ENCODE results near the gene WDFY2. TPM values are rescaled to one million over a fixed set of nuclear protein-coding genes. Genes with fewer than 3 reads are reported as not detected.

The WDFY2 gene
- total RNA-seq, 1 experiment from 2014 or later, result 5.6 TPM

GRCh38 chr13:51697855-51698254 is 113.6 kb downstream of the WDFY2 start:
- DNase-seq, result no peak
- Histone ChIP-seq H3K4me3 (ENCODE audit: insufficient read depth, low read depth, low read length) (no peak overlapping the region), H3K27me3 (ENCODE audit: control insufficient read depth, insufficient read depth, low read length) (no peaks in the 10 kb centered on the region), H3K36me3 (replicated peaks; ENCODE audit: control insufficient read depth, insufficient read depth, low read length) (no peaks in the 10 kb centered on the region)

- Histone ChIP-seq H3K4me3 (ENCODE audit: insufficient read depth, low read depth, low read length) (no peak overlapping the region), H3K36me3 (replicated peaks; ENCODE audit: control insufficient read depth, insufficient read depth, low read length) (no peaks in the 10 kb centered on the region), H3K27me3 (ENCODE audit: control insufficient read depth, insufficient read depth, low read length) (no peaks in the 10 kb centered on the region)
- no peak for DNase-seq
Observed at GRCh38 chr13:51698352-51698751, 114.1 kb downstream of the WDFY2 start.

GRCh38 chr13:51704399-51705313 is 120.4 kb downstream of the WDFY2 start:
- Histone ChIP-seq H3K4me3 (ENCODE audit: insufficient read depth, low read depth, low read length) (no peak overlapping the region), H3K36me3 (replicated peaks; ENCODE audit: control insufficient read depth, insufficient read depth, low read length) (peaks cover 2% of the 10 kb centered on the region), H3K27me3 (ENCODE audit: control insufficient read depth, insufficient read depth, low read length) (no peaks in the 10 kb centered on the region)
- DNase-seq, result no peak

GRCh38 chr13:51707461-51707860 is 123.2 kb downstream of the WDFY2 start:
- Histone ChIP-seq H3K27me3 (ENCODE audit: control insufficient read depth, insufficient read depth, low read length) (no peaks in the 10 kb centered on the region), H3K36me3 (replicated peaks; ENCODE audit: control insufficient read depth, insufficient read depth, low read length) (peaks cover 2% of the 10 kb centered on the region), H3K4me3 (ENCODE audit: insufficient read depth, low read depth, low read length) (no peak overlapping the region)
- DNase-seq, result no peak

- no peaks in the 10 kb centered on the region for H3K36me3 ChIP-seq (replicated peaks; ENCODE audit: control insufficient read depth, insufficient read depth, low read length)
- H3K4me3 ChIP-seq (ENCODE audit: insufficient read depth, low read depth, low read length), result no peak overlapping the region
- no peak for DNase-seq
- H3K27me3 ChIP-seq (ENCODE audit: control insufficient read depth, insufficient read depth, low read length), result no peaks in the 10 kb centered on the region
Observed at GRCh38 chr13:51713807-51714206, 129.5 kb downstream of the WDFY2 start.

- DNase-seq, result no peak
- H3K27me3 ChIP-seq (ENCODE audit: control insufficient read depth, insufficient read depth, low read length), result no peaks in the 10 kb centered on the region
- no peak overlapping the region for H3K4me3 ChIP-seq (ENCODE audit: insufficient read depth, low read depth, low read length)
- 0 out of 2 replicates have a peak, but pooled peaks cover 1% of the 10 kb centered on the region for H3K36me3 ChIP-seq (replicated peaks; ENCODE audit: control insufficient read depth, insufficient read depth, low read length)
Observed at GRCh38 chr13:51714663-51715168, 130.5 kb downstream of the WDFY2 start.

- 0 out of 2 replicates have a peak, but pooled peaks cover 1% of the 10 kb centered on the region for H3K36me3 ChIP-seq (replicated peaks; ENCODE audit: control insufficient read depth, insufficient read depth, low read length)
- H3K4me3 ChIP-seq (ENCODE audit: insufficient read depth, low read depth, low read length), result no peak overlapping the region
- no peak for DNase-seq
- H3K27me3 ChIP-seq (ENCODE audit: control insufficient read depth, insufficient read depth, low read length), result no peaks in the 10 kb centered on the region
Observed at GRCh38 chr13:51715613-51716012, 131.4 kb downstream of the WDFY2 start.

GRCh38 chr13:51717786-51718398 is 133.6 kb downstream of the WDFY2 start:
- H3K27me3 ChIP-seq (ENCODE audit: control insufficient read depth, insufficient read depth, low read length), result no peaks in the 10 kb centered on the region
- no peak for DNase-seq
- H3K4me3 ChIP-seq (ENCODE audit: insufficient read depth, low read depth, low read length), result no peak overlapping the region
- 0 out of 2 replicates have a peak, but pooled peaks cover 1% of the 10 kb centered on the region for H3K36me3 ChIP-seq (replicated peaks; ENCODE audit: control insufficient read depth, insufficient read depth, low read length)

GRCh38 chr13:51719394-51719793 is 135.1 kb downstream of the WDFY2 start:
- DNase-seq, result no peak
- H3K4me3 ChIP-seq (ENCODE audit: insufficient read depth, low read depth, low read length), result no peak overlapping the region
- no peaks in the 10 kb centered on the region for H3K27me3 ChIP-seq (ENCODE audit: control insufficient read depth, insufficient read depth, low read length)
- H3K36me3 ChIP-seq (replicated peaks; ENCODE audit: control insufficient read depth, insufficient read depth, low read length), result 0 out of 2 replicates have a peak, but pooled peaks cover 1% of the 10 kb centered on the region

GRCh38 chr13:51721496-51721895 is 137.2 kb downstream of the WDFY2 start:
- DNase-seq, result no peak
- Histone ChIP-seq H3K4me3 (ENCODE audit: insufficient read depth, low read depth, low read length) (no peak overlapping the region), H3K36me3 (replicated peaks; ENCODE audit: control insufficient read depth, insufficient read depth, low read length) (0 out of 2 replicates have a peak, but pooled peaks cover 1% of the 10 kb centered on the region), H3K27me3 (ENCODE audit: control insufficient read depth, insufficient read depth, low read length) (no peaks in the 10 kb centered on the region)

GRCh38 chr13:51723529-51723928 is 139.3 kb downstream of the WDFY2 start:
- DNase-seq, result no peak
- 0 out of 2 replicates have a peak, but pooled peaks cover 1% of the 10 kb centered on the region for H3K36me3 ChIP-seq (replicated peaks; ENCODE audit: control insufficient read depth, insufficient read depth, low read length)
- no peaks in the 10 kb centered on the region for H3K27me3 ChIP-seq (ENCODE audit: control insufficient read depth, insufficient read depth, low read length)
- H3K4me3 ChIP-seq (ENCODE audit: insufficient read depth, low read depth, low read length), result no peak overlapping the region

- Histone ChIP-seq H3K36me3 (replicated peaks; ENCODE audit: control insufficient read depth, insufficient read depth, low read length) (no peaks in the 10 kb centered on the region), H3K27me3 (ENCODE audit: control insufficient read depth, insufficient read depth, low read length) (no peaks in the 10 kb centered on the region), H3K4me3 (ENCODE audit: insufficient read depth, low read depth, low read length) (no peak overlapping the region)
- DNase-seq, result no peak
Observed at GRCh38 chr13:51724721-51725120, 140.5 kb downstream of the WDFY2 start.

GRCh38 chr13:51726446-51727193 is 142.4 kb downstream of the WDFY2 start:
- Histone ChIP-seq H3K36me3 (replicated peaks; ENCODE audit: control insufficient read depth, insufficient read depth, low read length) (no peaks in the 10 kb centered on the region; the same call in 1 of the 2 replicates), H3K27me3 (ENCODE audit: control insufficient read depth, insufficient read depth, low read length) (no peaks in the 10 kb centered on the region), H3K4me3 (ENCODE audit: insufficient read depth, low read depth, low read length) (no peak overlapping the region)
- DNase-seq, result no peak

GRCh38 chr13:51727634-51728274 is 143.5 kb downstream of the WDFY2 start:
- Histone ChIP-seq H3K27me3 (ENCODE audit: control insufficient read depth, insufficient read depth, low read length) (no peaks in the 10 kb centered on the region), H3K36me3 (replicated peaks; ENCODE audit: control insufficient read depth, insufficient read depth, low read length) (no peaks in the 10 kb centered on the region; the same call in 1 of the 2 replicates), H3K4me3 (ENCODE audit: insufficient read depth, low read depth, low read length) (no peak overlapping the region)
- DNase-seq, result no peak
